NCI-H2171 (cell line): ENCODE measurements around the gene PCP2.

Source experiments
- DNase-seq: peaks from one replicate; lab custom pipeline; 2025; lab: John Stamatoyannopoulos, UW

The PCP2 gene

DNA sequence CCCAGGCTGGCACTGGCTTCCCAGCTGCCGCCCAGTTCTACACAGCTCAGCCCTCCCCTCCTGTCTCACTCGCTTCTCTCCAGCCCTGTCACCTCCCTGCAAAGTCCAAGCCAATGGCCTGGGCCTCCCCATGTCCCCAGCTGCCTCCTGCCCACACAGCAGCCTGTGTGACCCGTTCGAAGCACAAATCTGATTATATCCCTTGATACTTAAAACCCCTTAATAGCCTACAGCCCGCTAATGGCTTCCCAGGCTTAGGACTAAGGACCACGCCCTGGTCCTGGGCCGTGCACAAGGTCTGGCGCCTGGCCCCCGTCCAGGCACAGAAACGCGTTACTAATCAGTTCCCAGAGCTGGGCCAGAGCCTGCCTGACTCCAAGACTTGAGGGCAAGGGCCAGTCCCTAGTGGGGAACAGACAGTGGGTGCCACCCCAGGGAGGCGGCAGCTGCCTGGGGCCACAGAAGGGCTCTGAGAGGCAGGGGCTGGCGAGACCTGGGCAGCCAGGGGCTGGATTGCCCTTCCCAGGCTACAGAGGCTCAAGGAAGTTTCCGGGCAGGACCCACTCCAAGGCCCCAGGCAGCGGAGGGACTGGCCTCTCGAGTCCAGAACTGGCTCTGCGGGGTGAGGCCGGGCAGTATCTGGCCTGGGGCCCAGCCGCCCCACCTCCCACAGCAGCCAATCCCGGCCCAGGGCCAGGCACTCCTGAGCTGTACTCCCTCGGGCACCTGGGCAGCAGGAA, 14.6 kb downstream of the PCP2 start:
- DNase-seq: no peak

DNA sequence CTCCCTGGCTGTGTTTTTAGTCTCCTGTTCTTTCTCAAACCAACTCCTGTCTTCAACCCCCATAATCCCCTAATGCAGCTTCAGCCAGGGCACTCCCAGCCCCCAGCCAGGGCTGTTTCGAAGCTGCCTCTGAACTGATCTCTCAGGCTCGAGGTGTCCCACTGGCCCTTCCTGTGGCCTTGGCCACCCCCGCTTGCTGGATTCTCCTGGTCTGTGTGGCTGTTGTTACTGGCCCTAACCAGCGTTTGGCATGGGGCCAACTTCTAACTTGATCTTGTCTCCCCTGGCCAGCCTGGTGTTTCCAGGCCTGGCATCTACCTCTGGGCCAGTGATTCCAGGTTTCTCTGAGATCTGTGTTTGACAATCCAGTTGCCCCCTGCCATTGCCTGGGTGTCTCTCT, 15.2 kb downstream of the PCP2 start:
- DNase-seq: no peak

GRCh38 chr19:7617735-7618134, 15.8 kb downstream of the PCP2 start:
- no peak for DNase-seq

DNA sequence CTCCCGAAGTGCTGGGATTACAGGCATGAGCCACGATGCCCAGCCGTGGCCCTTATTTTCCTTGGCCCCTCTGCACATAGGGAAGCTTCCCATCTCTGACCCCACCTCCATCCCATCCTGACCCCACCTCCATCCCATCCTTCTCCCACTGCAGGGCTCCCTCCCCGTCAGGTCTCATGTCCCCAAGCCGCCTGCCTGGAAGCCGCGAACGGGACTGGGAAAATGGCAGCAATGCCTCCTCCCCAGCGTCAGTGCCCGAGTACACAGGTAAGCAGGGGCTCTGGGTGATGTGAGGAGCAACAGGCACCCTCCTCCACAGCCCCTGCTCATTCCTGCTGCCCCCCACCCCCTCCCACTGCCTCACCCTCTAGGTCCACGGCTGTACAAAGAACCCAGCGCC, 16.3 kb downstream of the PCP2 start:
- no peak for DNase-seq

GRCh38 chr19:7614859-7615741, 18.4 kb downstream of the PCP2 start:
- no peak for DNase-seq

DNA sequence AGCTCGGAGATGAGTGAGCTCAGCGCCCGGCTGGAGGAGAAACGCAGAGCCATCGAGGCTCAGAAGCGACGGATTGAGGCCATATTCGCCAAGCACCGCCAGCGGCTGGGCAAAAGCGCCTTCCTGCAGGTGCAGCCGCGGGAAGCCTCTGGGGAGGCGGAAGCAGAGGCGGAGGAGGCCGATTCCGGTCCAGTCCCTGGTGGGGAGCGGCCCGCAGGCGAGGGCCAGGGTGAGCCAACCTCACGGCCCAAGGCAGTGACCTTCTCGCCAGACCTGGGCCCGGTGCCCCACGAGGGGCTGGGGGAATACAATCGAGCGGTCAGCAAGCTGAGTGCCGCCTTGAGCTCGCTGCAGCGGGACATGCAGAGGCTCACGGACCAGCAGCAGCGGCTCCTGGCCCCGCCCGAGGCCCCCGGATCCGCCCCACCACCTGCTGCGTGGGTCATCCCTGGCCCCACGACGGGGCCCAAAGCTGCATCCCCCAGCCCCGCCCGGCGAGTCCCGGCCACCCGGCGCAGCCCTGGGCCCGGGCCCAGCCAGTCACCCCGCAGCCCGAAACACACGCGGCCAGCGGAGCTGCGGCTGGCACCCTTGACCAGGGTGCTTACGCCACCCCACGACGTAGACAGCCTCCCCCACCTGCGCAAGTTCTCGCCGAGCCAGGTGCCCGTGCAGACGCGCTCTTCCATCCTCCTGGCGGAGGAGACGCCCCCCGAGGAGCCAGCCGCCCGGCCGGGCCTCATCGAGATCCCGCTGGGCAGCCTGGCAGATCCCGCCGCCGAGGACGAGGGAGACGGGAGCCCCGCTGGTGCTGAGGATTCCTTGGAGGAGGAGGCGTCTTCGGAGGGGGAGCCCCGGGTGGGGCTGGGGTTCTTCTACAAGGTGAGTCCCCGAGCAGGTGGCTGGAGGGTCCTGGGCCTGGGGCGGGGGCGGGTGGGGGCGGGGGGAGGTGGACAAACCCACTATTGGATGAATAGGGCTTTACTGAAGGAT, 20.9 kb downstream of the PCP2 start:
- DNase-seq: no peak

- no peak for DNase-seq
These were observed 21.8 kb downstream of the PCP2 start for GRCh38 chr19:7611541-7612279.

DNA sequence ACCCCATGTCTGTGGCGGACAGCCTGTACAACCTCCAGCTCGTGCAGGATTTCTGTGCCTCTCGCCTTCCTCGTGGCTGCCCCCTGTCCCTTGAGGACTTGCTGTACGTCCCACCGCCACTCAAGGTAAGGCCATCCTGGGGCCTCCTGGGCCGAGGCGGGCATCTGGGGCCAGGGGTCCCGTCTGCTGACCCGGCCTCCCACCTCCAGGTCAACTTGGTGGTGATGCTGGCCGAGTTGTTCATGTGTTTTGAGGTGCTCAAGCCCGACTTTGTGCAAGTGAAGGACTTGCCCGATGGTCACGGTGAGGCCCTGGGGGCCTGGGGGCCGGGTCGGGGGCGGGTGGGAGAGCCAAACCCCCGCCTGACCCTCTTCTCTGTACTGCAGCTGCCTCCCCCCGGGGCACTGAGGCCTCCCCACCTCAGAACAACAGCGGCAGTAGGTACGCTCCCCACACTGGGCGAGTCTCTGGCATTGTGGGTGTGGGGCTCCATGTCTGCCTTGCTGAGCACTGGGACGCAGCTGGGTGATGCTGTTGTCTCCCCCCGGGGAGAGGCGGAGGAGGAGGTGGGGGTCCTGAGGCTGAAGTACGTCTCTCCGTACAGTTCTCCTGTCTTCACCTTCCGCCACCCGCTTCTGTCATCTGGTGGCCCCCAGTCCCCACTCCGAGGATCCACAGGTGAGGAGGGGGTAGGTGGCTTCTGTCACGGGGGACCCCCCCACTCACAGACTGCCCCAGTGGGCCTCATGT, 22.9 kb downstream of the PCP2 start:
- DNase-seq: no peak

- no peak for DNase-seq
These were observed 25.5 kb downstream of the PCP2 start for GRCh38 chr19:7607874-7608560.

GRCh38 chr19:7607212-7607873, 26.2 kb downstream of the PCP2 start:
- no peak for DNase-seq

DNA sequence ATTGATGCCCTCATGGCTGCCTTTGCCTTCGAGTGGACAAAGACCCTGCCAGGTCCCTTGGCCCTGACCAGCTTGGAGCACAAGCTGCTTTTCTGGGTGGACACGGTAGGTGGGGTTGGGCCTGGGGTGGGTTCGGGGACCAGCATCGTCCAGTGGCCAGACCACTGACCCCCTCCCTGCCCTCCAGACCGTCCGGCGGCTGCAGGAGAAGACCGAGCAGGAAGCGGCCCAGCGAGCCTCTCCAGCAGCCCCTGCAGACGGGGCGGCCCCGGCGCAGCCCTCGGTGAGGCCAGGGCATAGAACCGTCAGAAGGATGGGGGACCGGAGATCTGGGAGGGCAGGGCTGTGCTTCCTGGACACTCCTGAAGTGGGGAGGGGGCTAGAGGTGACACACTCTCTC, 27.2 kb downstream of the PCP2 start:
- DNase-seq: no peak

DNA sequence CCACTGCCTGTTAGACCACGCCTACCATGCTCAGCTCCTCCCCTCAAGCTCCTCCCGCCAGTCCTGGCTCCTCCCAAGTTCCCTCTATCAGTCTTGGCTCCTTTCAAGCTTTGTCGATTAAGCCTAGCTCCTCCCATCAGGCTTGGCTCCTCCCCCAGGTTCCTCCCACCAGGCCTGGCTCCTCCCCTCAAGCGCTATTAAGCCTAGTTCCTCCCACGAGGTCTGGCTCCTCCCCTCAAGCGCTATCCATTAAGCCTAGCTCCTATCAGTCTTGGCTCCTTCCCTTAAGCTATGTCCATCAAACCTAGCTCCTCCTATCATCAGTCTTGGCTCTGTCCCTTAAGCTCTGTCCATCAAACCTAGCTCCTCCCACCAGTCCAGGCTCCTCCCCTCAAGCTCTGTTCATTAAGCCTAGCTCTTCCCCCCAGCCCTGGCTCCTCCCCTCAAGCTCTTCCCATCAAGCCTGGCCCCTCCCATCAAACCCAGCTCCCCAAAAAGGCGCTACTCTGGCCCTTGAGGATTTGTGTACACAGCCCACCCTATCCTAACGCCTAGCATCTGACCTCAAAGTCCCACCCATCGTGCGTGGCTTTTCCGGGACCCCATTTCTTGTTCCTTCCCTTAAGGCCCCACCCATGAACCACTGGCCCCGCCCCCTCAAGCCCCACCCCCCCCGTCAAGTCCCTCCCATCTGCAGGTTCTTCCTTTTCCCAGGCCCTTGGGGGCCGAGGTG, 27.9 kb downstream of the PCP2 start:
- DNase-seq: no peak

- no peak for DNase-seq
These were observed 29.6 kb downstream of the PCP2 start for GRCh38 chr19:7603919-7604318.

GRCh38 chr19:7602935-7603497, 30.5 kb downstream of the PCP2 start:
- DNase-seq: no peak

- no peak for DNase-seq
These were observed 31.1 kb downstream of the PCP2 start for GRCh38 chr19:7602240-7602934.

DNA sequence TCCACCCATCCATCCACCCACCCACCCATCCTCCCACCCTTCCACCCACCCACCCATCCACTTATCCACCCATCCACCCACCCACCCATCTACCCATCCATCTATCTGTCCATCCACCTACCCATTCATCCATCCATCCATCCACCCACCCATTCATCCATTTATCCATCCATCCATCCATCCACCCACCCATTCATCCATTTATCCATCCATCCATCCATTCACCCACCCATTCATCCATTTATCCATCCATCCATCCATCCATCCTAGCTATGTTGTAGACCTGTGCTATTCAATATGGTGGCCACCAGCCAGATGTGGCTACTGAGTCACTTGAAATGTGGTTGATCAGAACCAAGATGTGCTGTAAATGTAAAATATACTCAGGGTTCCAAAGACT, 32.8 kb downstream of the PCP2 start:
- DNase-seq: no peak

DNA sequence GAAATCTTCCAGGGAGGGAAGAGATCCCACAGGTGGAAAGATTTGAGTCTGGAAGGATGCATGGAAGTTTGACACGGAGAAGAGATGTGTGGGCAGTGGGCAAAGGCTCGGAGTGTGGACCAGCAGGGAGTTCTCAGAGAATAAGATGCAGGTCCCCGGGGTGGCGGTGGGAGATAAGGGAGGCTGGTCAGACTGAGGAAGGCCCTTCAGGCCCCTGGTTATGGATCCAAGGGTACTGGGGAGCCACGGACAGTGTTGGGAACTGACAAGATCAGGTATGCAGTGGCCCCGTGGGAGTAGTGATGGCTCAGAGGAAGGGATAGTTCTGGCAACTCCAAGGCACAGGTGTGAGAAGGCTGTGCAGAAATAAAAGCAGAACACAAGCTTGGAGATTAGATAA, 35.3 kb downstream of the PCP2 start:
- no peak for DNase-seq

- DNase-seq: no peak
These were observed 35.8 kb downstream of the PCP2 start for GRCh38 chr19:7597689-7598088.
